Neural cell (in vitro differentiated cells): Measurements from ENCODE around the gene CAPN8.

Experiments used
- CTCF ChIP-seq: fragments of 450-650 bp; IDR thresholded peaks from 2 replicates; pipeline ENCODE4 v1.5.1; 2014; ENCODE audit warnings: antibody characterized with exemption, mild to moderate bottlenecking, moderate library complexity; ENCODE audit not compliant: poor library complexity, severe bottlenecking
- EP300 ChIP-seq: fragments of 450-650 bp; conservative IDR thresholded peaks from 2 replicates; pipeline ENCODE4 v1.6.1; 2014; ENCODE audit warnings: antibody characterized with exemption, mild to moderate bottlenecking, moderate library complexity; ENCODE audit not compliant: poor library complexity, severe bottlenecking
- EZH2 ChIP-seq: fragments of 200-600, 300-800 bp; shearing (Covaris generic), sonication (generic); IDR thresholded peaks from 2 replicates; pipeline ENCODE4 v1.6.1; 2014; ENCODE audit warnings: antibody characterized with exemption, low read length, borderline replicate concordance, mild to moderate bottlenecking; ENCODE audit not compliant: insufficient read depth, poor library complexity, severe bottlenecking
- POLR2AphosphoS5 ChIP-seq: IDR thresholded peaks from 2 replicates; pipeline ENCODE4 v1.6.1; 2012
- RAD21 ChIP-seq: fragments of 450-650 bp; conservative IDR thresholded peaks from 2 replicates; pipeline ENCODE4 v1.6.1; 2014; ENCODE audit warnings: antibody characterized with exemption, mild to moderate bottlenecking, moderate library complexity
- REST ChIP-seq: IDR thresholded peaks from 2 replicates; pipeline ENCODE4 v1.6.1; 2012; ENCODE audit warnings: borderline replicate concordance
- SMC3 ChIP-seq: fragments of 450-650 bp; conservative IDR thresholded peaks from 2 replicates; pipeline ENCODE4 v1.6.1; 2014; ENCODE audit warnings: antibody characterized with exemption, mild to moderate bottlenecking, moderate library complexity; ENCODE audit not compliant: poor library complexity
- TAF1 ChIP-seq: IDR thresholded peaks from 2 replicates; pipeline ENCODE4 v1.6.1; 2012; ENCODE audit warnings: low read depth

- no peak for TF ChIP-seq EZH2
- TF ChIP-seq SMC3 = no peak
- no peak for TF ChIP-seq CTCF
- no peak for TF ChIP-seq EP300
- no peak for TF ChIP-seq POLR2AphosphoS5
- no peak for TF ChIP-seq REST
- TF ChIP-seq RAD21 = no peak
- TF ChIP-seq TAF1 = no peak
These were observed 43.2 kb downstream of the CAPN8 start for GRCh38 chr1:223622132-223622842.
